KOPT-K1 (cell line): Measurements from ENCODE around the gene PDIA6.

Experiments
- H3K27ac ChIP-seq: fragments of 200-600 bp; sonication (generic); 2 replicates; pipeline ENCODE4 v1.5.1; 2016; ENCODE audit warnings: antibody characterized with exemption, mild to moderate bottlenecking, low read depth, low read length; ENCODE audit not compliant: poor library complexity, severe bottlenecking
- H3K36me3 ChIP-seq: fragments of 200-600 bp; sonication (generic); 2 replicates; pipeline ENCODE4 v1.5.1; 2017; ENCODE audit warnings: antibody characterized with exemption, mild to moderate bottlenecking, low read length, moderate library complexity; ENCODE audit not compliant: insufficient read depth
- H3K9me3 ChIP-seq: fragments of 200-600 bp; sonication (generic); 2 replicates; pipeline ENCODE4 v1.5.1; 2017; ENCODE audit warnings: antibody characterized with exemption, low read length, mild to moderate bottlenecking; ENCODE audit not compliant: insufficient read depth, poor library complexity, severe bottlenecking

PDIA6 gene

DNA sequence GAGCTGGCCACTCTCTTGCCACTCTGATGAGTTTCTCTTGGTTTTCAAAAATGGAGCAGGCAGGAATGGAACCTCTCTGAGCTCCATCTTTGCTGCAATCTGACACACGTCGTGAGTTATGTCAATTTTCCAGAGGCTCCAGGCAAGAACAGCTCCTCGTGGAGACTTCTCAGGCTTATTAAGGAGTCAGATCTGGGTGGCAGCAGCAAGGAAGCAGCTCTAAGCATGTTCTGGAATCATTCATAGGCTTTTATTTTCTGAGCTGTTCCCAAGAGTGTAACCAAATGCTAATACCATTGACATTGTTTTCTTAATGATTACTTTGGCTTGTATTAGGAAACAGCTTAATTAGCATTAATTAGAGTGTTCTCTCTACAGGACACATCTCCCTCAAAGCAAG is 26.1 kb upstream of the PDIA6 start:
- H3K27ac ChIP-seq, result no peak overlapping the region
- H3K9me3 ChIP-seq, result peaks cover 12% of the 10 kb centered on the region
- H3K36me3 ChIP-seq, result no peaks in the 10 kb centered on the region

DNA sequence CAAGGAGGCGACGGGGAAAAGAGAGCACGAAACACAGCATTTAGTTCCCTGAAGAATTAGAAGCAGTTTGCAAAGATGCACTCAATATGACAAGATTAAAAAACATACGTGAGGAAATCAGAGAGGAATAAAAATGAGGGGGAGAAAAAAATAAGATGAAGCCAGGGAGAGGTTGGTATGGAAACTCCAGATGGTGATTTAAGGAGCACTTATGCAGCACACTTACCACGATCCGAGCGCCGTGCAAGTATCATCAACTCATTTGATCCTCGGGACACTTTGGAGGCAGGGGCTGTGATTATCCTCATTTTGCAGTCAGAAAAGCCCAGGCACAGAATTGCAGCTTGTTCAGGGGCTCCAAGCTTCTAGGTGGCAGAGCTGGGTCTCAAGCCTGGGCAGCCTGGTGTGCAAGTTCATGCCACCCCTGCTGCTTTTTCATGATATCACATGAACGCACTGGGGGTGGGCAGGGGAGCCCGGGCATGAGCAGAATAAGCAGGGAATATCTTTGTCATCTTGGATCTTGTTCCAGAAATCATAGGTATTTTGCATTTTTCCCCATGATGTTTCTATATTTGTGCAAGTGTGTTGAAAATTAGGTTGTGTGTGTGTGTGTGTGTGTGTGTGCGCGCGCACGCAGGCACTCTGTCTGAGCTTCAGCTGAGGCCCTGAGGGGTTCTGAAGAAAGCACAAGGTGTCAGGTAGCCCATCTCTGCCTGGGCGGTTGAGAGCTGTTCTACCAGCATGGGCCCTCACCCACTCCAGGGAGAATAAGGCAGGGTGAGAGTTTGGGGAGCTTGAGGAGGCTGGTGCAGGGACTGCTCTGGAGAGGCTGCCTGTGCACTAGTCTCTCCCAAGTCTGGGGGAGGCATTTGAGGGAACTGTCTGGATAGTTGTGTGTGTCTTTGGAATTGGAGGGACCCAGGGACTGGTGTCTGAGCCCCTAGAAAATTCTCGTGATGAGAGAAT is 25.0 kb upstream of the PDIA6 start:
- peaks cover 12% of the 10 kb centered on the region for H3K9me3 ChIP-seq
- no peak overlapping the region for H3K27ac ChIP-seq
- no peaks in the 10 kb centered on the region for H3K36me3 ChIP-seq

DNA sequence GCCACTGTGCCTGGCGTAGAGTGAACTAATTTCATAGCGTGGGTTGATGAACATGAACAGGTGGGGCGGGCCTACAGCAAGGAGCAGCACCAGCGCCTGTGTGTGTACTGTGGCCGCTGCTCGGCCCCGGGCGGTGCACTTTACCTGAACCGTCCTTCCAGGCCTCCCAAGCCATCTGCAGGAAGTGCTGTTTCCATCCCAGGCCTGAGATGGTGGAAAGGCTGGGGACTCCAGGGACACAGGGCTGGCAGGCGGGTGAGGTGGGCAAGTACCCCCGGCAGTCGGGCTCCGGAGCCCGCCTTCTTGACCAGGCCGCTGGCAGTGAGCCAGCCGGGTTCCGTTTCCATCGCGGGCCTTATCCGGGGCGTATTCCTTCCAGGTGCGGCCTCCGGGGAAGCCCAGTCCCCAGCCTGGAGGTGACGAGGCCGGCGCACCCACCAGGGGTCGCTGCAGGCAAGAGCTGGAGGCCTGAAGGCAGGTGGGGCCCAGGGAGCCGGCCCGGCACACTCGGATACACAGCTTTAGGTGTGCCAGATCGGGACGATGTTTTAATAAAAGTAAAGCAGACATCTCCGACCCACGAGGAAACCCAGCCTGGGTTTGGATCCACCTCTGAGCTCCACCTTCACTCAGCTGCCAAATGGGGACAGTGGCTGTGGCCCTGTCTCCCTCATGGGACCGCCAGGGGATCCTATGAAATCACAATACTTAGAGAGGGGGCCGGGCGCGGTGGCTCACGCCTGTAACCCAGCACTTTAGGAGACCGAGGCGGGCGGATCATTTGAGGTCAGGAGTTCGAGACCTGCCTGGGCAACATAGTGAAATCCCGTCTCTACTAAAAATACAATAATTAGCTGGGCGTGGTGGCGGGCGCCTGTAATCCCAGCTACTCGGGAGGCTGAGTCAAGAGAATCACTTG is 22.7 kb upstream of the PDIA6 start:
- Histone ChIP-seq H3K36me3 (no peaks in the 10 kb centered on the region), H3K9me3 (no peaks in the 10 kb centered on the region), H3K27ac (no peak overlapping the region)

DNA sequence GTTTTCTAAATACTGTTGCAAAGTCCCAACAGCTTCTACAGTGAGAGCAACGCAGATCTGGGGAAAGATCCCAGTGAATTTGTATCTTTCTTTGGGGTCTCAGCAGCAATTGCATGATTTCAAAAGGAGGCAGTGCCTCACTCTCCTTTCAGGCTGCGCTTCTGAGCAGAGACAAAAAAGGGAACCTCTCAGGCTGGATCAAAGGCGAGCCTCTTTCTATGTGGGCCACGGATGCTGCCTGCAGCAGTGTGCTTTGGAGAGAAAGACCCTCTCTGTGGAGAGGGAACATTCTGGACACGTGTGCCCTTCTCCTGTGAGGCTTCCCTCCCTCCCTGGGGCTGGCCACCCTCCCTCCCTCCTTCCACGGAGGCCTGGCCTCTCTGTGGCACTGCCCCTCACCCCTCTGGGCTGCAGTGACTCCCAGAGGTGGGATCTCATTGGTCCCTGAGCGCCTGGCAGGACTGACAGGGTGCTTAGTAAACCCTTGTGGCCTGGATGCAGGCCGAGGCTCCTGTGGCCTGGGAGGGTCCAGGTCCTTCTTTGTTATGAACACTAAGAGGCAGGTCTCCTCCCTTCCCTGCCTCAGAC is 21.6 kb upstream of the PDIA6 start:
- Histone ChIP-seq H3K9me3 (no peaks in the 10 kb centered on the region), H3K36me3 (no peaks in the 10 kb centered on the region), H3K27ac (no peak overlapping the region)

DNA sequence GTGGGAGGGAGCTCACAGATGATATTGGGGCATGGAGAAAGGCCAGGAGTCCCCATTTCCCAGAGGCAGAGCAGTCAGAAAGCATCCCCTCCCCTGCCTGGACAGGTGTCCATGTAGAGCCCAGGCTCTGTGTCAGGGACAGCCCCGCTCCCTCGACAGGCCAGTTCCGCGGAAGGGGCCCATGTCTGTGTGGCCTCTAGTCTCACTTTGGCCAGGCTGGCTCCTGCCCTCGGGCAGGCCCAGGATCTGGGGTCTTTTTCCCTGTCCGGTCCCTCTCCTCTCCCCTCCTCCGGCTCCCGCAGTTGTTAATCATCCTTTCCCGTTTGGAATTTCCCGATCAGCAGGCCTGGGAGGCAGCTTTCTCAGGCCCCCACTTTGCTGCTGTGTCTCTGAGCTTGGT is 20.4 kb upstream of the PDIA6 start:
- Histone ChIP-seq H3K27ac (no peak overlapping the region), H3K36me3 (no peaks in the 10 kb centered on the region), H3K9me3 (no peaks in the 10 kb centered on the region)

DNA sequence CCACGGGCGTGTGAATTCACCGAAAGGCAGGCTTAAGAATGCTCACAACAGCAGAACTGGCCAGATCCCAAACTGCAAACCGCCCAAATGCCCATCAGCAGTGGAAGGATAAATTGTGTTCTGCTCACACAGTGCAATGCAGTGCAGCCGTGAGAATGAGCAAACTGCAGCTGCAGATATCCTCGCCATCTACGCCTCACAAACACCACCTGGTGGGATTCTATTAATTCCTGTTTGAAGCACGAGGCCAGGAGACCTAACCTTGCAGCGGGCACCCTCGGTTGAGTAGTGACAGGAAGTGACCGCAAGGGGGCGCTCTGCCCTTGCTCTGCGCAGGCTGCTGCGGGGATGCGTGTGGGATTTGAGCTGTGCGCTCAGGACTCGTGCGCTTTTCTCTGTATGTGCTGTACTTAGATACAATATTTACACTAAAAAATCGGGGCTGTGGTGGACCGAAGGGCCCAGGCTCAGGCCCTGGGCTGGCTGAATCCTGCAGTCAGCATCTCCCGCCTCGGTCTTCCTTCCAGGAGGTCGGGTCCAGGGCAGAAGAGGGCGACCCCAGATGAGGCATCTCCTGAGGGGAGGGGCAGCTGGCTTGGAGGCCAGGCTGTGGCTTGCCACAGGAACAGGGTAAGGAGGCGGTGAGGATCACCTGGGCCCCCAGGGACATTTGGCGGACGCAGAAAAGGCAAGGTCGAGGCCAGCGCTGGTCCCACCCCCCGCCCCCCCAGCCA is 19.8 kb upstream of the PDIA6 start:
- no peaks in the 10 kb centered on the region for H3K9me3 ChIP-seq
- no peak overlapping the region for H3K27ac ChIP-seq
- H3K36me3 ChIP-seq, result no peaks in the 10 kb centered on the region

DNA sequence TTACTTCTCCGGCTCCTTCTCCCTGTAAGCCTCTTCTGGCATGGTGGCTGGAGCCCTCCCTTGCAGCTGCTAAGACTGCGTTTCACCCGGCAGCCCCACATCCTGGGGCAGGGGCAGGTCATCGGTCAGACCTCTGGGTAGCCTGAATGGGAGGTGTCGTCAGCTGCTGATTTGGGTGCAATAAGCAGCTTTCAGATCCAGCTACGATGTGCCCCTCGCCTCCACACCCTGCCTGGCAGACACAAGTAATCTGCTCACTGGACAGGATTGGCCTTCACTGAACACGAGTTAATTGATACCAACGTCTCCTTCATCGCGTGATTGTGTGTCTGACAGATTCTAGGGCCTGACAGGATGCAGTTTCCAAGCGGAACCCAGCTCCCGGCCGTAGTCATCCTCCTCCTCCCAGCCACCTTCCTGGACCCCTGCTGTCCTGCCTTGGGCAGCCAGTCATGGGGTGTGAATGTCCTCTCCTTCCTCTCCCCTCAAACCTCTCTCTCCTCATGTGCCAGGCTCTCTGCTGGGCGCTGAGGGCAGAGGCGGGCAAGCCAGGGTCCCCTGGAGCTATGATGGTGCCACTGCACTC is 18.9 kb upstream of the PDIA6 start:
- Histone ChIP-seq H3K9me3 (no peaks in the 10 kb centered on the region), H3K36me3 (no peaks in the 10 kb centered on the region), H3K27ac (no peak overlapping the region)

DNA sequence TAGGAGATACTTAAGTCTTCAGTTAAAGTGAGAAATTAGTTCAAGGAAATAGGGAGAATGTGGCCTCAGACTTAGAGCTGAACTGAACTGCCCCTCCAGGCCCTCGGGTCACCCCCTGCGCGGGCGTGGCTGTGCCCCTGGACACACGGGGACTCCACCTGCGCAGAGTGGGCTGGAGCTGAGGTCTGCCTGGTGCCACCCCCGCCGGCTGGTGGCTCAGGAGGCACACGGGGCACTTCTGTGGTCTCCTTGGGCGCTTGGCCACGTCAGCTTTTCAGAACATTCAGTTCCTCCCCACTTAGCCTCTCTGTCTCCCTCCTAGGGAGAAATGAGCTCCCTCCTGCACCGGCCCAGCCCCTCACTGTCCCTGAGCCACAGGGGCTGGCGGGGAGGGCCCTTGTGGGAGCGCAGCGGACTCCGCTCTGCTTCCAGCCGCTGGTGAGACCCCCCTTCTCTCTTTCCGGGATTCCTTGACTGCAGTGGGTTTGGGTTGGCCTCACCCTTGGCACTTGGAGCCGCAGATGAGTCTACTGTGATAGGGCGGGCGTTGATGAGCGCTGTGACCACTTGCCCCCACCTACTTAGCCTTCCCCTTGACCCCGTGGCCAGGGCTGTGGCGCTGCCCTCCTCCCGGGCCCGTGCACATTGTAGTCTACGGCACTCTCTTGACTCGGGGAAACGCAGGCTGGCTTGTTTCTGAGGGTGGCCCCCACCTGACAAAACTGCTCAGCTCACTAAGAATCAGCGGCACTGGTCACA is 18.2 kb upstream of the PDIA6 start:
- Histone ChIP-seq H3K9me3 (no peaks in the 10 kb centered on the region), H3K36me3 (no peaks in the 10 kb centered on the region), H3K27ac (no peak overlapping the region)

DNA sequence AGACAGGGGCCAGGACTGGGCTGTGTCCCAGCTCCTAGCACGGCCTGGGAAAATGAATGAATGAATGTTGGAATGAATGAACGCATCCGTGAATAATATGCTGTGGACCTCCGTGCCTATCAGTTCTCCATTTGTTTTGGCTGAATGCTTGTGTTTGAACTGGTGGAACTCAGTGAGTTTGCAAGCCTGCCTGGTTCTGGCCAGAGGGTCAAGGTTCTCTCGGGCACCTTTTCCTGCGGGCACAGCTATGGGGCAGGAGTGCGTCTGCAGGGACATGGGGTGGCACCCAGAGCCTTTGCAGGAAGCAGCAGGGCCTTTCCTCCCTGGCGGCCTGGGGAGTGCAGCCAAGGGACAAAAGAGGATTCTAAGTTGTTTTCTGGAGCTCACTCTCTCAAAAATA is 17.6 kb upstream of the PDIA6 start:
- Histone ChIP-seq H3K27ac (no peak overlapping the region), H3K9me3 (no peaks in the 10 kb centered on the region), H3K36me3 (no peaks in the 10 kb centered on the region)

DNA sequence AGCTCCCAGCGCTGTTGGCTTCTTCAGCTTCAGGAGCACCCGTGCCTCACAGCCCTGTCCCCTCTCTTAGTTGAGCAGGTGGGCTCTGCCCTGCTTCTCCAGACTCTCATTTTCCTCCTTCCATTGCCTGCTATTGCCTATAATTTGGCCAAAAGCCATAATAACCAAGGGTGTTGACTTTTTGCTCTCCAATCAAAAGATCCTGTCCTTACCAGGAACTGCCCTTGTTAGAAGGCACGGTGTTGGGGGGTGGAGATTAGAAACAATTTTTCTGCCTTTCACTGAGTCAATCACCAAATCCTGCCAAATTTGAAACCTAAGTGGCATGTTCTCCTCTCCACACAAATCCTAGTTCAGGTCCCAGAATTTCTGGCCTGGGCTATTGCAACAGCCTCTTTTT is 16.7 kb upstream of the PDIA6 start:
- H3K9me3 ChIP-seq, result no peaks in the 10 kb centered on the region
- no peaks in the 10 kb centered on the region for H3K36me3 ChIP-seq
- no peak overlapping the region for H3K27ac ChIP-seq

DNA sequence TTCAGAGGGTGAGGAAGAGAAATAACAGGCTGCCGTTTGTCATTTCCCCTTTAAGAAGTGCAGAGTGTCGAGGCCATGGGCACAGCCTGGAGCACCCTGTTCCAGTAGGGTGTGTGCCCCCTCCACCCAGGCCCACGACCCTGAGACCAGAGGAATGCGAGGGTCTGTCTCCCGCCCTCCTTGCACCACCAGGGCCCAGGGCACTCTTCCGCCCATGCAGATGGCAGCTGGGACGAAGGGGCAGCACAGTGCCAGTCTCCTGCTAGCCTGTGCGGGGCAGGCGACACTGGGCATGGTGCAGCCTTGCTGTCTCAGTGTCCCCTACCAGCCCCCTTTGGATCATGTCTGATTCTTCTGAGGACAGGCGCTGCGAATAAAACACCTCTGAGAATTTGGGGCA is 15.8 kb upstream of the PDIA6 start:
- no peaks in the 10 kb centered on the region for H3K9me3 ChIP-seq
- no peaks in the 10 kb centered on the region for H3K36me3 ChIP-seq
- H3K27ac ChIP-seq, result no peak overlapping the region

DNA sequence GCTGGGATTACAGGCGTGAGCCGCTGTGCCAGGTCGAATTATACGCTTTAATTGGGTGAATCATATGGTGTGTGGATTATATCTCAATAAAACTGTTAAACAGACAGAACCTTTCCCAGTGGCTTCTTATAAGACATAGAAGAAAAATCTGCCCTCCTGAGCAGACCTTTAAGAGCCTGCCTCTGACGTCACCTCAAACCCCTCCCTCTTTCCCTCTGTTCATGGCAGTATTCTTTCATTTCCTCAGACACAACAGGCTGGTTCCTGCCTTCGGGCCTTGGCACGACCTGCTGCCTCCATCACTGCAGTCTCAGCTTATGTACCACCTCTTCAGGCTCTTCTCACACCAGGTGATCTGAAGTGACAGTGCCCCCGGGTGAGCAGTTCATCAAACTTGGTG is 14.0 kb upstream of the PDIA6 start:
- no peak overlapping the region for H3K27ac ChIP-seq
- H3K36me3 ChIP-seq, result no peaks in the 10 kb centered on the region

DNA sequence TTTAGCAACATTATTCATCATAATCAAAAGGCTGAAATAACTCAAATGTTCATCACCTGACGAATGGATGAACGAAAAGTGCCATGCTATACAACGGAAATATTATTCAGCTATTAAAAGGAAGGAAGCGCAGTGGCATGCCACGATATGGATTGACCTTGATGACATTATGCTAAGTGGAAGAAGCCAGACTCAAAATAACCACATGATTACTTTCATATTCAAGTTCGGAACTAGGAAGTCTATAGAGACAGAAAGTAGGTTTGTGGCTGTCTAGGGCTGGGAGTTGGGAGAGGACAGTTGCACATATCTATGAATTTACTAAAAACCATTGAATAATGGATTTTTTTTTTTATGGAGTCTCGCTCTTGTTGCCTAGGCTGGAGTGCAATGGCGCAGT is 13.4 kb upstream of the PDIA6 start:
- Histone ChIP-seq H3K36me3 (no peaks in the 10 kb centered on the region), H3K27ac (no peak overlapping the region), H3K9me3 (no peaks in the 10 kb centered on the region)

More for the DNA sequence above, 14.0 kb upstream of the PDIA6 start:
- no peaks in the 10 kb centered on the region for H3K9me3 ChIP-seq

DNA sequence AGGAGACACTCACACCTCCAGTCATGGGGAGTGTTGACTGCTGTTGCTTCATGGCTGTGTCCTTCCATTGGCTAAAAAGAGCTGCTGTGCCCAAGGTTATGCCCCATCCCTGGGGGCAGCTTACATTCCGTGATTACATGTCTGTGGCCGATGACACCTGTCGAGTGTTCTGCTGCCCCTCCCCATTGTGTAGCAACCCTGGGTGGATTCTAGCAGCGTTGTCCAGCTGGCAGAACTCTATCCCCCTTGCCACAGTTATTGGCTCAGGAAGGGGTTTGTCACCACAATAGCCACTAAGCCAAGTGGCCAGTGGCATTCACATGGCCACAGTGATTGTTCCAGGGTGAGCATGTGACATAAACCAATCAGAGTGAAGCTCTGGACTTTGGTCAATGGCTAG is 11.6 kb upstream of the PDIA6 start:
- H3K36me3 ChIP-seq, result no peaks in the 10 kb centered on the region
- H3K27ac ChIP-seq, result no peak overlapping the region
- no peaks in the 10 kb centered on the region for H3K9me3 ChIP-seq
